ACC112 (cell line): ENCODE measurements around the gene COL23A1.

Experiments
- H2AFZ ChIP-seq: fragments of 200-600 bp; sonication (generic); one replicate; pipeline ENCODE4 v1.6.0; 2017; ENCODE audit warnings: antibody characterized with exemption, low read length; ENCODE audit not compliant: unreplicated experiment
- H3K27ac ChIP-seq: fragments of 200-600 bp; sonication (generic); 2 replicates; pipeline ENCODE4 v1.5.1; 2014; ENCODE audit warnings: low read depth, mild to moderate bottlenecking, antibody characterized with exemption, low read length, moderate library complexity
- H3K27me3 ChIP-seq: fragments of 200-600 bp; sonication (generic); 2 replicates; pipeline ENCODE4 v1.6.1; 2014; ENCODE audit warnings: mild to moderate bottlenecking, antibody characterized with exemption, low read length, moderate library complexity, mixed read lengths; ENCODE audit not compliant: insufficient read depth
- H3K36me3 ChIP-seq: fragments of 200-600 bp; sonication (generic); 2 replicates; pipeline ENCODE4 v1.6.1; 2016; ENCODE audit warnings: mild to moderate bottlenecking, antibody characterized with exemption, low read length, moderate library complexity, mixed read lengths; ENCODE audit not compliant: insufficient read depth
- H3K4me1 ChIP-seq: fragments of 200-600 bp; sonication (generic); one replicate; pipeline ENCODE4 v1.6.1; 2016; ENCODE audit warnings: low read length, mixed read lengths; ENCODE audit not compliant: insufficient read depth, unreplicated experiment, control insufficient read depth
- H3K4me3 ChIP-seq: fragments of 200-600 bp; sonication (generic); 2 replicates; pipeline ENCODE4 v1.5.1; 2014; ENCODE audit warnings: mild to moderate bottlenecking, low read depth, low read length
- H3K79me2 ChIP-seq: fragments of 200-600 bp; sonication (generic); one replicate; pipeline ENCODE4 v1.6.0; 2016; ENCODE audit warnings: low read length; ENCODE audit not compliant: control insufficient read depth, unreplicated experiment, insufficient read depth

Gene COL23A1

DNA sequence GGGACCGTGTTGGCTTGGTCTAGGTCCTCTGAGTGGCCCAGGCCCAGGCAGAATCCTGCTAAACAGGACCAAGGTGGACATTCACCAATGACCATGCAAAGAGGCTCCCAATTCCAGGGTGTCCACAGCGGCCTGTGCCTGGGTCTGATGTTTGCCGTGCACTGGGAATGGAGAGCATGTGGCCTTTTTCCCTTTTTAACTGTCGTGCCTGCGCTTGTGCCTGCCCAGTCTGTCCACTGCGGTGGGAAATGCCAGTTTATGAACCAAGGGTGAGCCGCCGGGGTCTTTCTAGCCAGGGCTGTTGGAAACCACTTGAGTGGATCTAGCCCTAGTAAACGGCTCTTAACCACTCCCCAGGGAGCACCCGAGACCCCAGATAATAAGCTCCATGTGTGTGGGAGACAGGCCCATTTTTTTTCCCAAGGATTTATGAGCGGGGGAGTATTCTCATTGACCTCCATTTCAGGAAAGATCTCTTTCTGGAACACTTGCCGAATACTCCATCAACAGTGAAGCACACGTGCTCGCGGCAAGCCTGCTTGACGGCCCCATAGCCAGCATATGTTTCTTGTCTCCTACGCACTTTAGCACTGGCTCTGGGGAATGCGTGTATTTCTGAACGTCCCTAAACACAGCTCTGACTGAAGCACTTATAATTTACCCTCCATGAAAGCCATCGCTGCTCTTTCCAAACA lies 264.4 kb downstream of the COL23A1 start:
- Histone ChIP-seq H3K79me2 (no peaks in the 10 kb centered on the region), H3K36me3 (no peaks in the 10 kb centered on the region), H2AFZ (no peak overlapping the region), H3K27me3 (peaks cover 30% of the 10 kb centered on the region), H3K4me3 (no peak overlapping the region), H3K27ac (no peak overlapping the region), H3K4me1 (no peaks in the 10 kb centered on the region)

GRCh38 chr5:178325311-178325678 lies 264.9 kb downstream of the COL23A1 start:
- Histone ChIP-seq H3K27ac (no peak overlapping the region), H3K4me3 (no peak overlapping the region), H3K79me2 (no peaks in the 10 kb centered on the region), H2AFZ (no peak overlapping the region), H3K27me3 (peaks cover 30% of the 10 kb centered on the region), H3K4me1 (no peaks in the 10 kb centered on the region), H3K36me3 (no peaks in the 10 kb centered on the region)

GRCh38 chr5:178324481-178325310 lies 265.5 kb downstream of the COL23A1 start:
- Histone ChIP-seq H3K36me3 (no peaks in the 10 kb centered on the region), H3K27ac (no peak overlapping the region), H3K27me3 (peaks cover 30% of the 10 kb centered on the region), H3K4me1 (no peaks in the 10 kb centered on the region), H3K4me3 (no peak overlapping the region), H3K79me2 (no peaks in the 10 kb centered on the region), H2AFZ (no peak overlapping the region)

DNA sequence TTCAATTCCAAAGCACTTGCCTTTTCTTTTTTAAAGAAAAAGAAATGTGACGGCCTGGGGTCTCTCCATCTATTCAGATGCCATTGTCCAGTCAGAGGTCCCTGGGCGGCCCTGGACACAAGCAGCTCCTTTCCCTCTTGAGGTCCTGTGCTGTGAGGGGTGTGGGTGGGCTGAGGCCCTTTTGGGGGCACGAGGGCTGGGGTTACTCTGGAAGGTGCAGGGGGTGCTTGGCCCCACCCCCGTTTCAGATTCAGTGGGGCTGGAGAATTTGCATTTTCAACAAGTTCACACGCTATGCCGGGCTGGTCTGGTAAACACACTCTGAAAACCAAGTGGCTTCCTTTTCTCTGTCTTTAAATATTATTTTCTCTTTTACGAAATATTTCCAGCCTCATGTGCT lies 266.2 kb downstream of the COL23A1 start:
- H3K27me3 ChIP-seq = peaks cover 30% of the 10 kb centered on the region
- H3K27ac ChIP-seq = no peak overlapping the region
- H2AFZ ChIP-seq = no peak overlapping the region
- H3K36me3 ChIP-seq = no peaks in the 10 kb centered on the region
- H3K4me3 ChIP-seq = no peak overlapping the region
- H3K79me2 ChIP-seq = no peaks in the 10 kb centered on the region
- H3K4me1 ChIP-seq = no peaks in the 10 kb centered on the region

- no peak overlapping the region for H3K27ac ChIP-seq
- H3K4me3 ChIP-seq = no peak overlapping the region
- H3K79me2 ChIP-seq = no peaks in the 10 kb centered on the region
- peaks cover 30% of the 10 kb centered on the region for H3K27me3 ChIP-seq
- no peak overlapping the region for H2AFZ ChIP-seq
- no peaks in the 10 kb centered on the region for H3K4me1 ChIP-seq
- no peaks in the 10 kb centered on the region for H3K36me3 ChIP-seq
These were observed 266.7 kb downstream of the COL23A1 start for GRCh38 chr5:178323541-178323865.

- no peaks in the 10 kb centered on the region for H3K36me3 ChIP-seq
- no peaks in the 10 kb centered on the region for H3K79me2 ChIP-seq
- no peak overlapping the region for H3K27ac ChIP-seq
These were observed 267.3 kb downstream of the COL23A1 start for GRCh38 chr5:178322736-178323540.

DNA sequence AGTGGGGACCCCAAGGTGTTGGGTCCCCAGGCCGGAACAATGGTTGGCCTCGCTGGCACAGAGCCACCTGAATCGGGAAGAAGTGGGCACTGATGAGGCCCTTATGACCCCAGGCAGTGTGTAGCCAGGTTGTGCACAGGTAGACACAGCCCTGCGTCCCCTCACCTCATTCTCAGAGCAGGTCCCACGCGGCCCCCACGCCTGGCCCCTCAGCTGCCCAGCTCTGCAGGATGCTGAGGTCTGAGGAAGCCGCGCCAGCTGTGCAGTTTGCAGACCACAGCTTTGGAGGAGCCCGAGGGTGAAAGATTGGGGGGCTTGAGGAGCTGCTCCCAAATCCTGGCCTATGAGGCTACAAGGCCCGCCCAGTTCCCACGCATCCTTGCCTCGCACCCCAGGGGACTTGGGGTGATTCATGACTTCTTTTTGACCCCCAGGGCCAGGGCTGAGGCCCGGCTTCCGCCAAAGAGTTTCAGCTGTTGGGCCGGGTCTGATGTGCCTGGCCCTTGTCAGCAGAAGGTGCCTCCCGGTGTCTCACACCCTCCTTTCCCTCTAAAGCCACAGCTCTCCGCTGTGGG lies 269.8 kb downstream of the COL23A1 start:
- Histone ChIP-seq H3K27ac (no peak overlapping the region), H3K4me1 (no peaks in the 10 kb centered on the region), H3K4me3 (no peak overlapping the region), H3K36me3 (no peaks in the 10 kb centered on the region), H2AFZ (no peak overlapping the region), H3K27me3 (peaks cover 32% of the 10 kb centered on the region), H3K79me2 (no peaks in the 10 kb centered on the region)

More at GRCh38 chr5:178322736-178323540, 267.3 kb downstream of the COL23A1 start:
- Histone ChIP-seq H3K4me3 (no peak overlapping the region), H3K4me1 (no peaks in the 10 kb centered on the region), H2AFZ (no peak overlapping the region), H3K27me3 (peaks cover 33% of the 10 kb centered on the region)

DNA sequence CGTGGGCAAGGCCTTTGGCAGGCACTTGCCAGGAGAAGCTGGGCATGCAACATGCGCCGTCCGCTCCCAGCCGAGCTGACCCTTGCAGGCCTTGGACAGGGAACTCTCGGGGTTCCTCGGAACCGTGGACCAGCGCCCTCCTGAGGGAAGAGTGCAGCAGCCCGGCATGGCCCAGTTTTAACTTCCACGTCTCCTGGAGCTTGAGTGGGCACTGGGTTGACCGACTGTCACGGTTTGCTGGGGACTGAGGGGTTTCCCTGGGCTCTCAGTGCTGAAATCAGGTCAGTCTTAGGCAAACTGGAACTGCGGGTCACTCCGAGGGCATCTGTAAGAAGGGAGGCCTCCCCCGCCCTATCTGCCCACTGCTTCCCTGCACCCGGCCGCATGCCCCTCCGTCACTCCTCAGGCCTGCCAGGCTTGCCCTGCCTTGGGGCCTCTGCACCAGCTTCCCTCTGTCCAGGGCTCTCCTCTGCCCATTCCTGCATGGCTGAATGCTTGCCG lies 270.6 kb downstream of the COL23A1 start:
- Histone ChIP-seq H3K36me3 (no peaks in the 10 kb centered on the region), H3K27ac (no peak overlapping the region), H3K27me3 (peaks cover 32% of the 10 kb centered on the region), H3K79me2 (no peaks in the 10 kb centered on the region), H3K4me1 (no peaks in the 10 kb centered on the region), H2AFZ (no peak overlapping the region), H3K4me3 (no peak overlapping the region)

GRCh38 chr5:178318893-178319292 lies 271.3 kb downstream of the COL23A1 start:
- Histone ChIP-seq H3K4me1 (no peaks in the 10 kb centered on the region), H3K27me3 (peaks cover 32% of the 10 kb centered on the region), H3K79me2 (no peaks in the 10 kb centered on the region), H3K36me3 (no peaks in the 10 kb centered on the region), H3K27ac (no peak overlapping the region), H2AFZ (no peak overlapping the region), H3K4me3 (no peak overlapping the region)

- no peak overlapping the region for H2AFZ ChIP-seq
- H3K79me2 ChIP-seq = no peaks in the 10 kb centered on the region
- H3K4me1 ChIP-seq = no peaks in the 10 kb centered on the region
- H3K27ac ChIP-seq = no peak overlapping the region
- peaks cover 30% of the 10 kb centered on the region for H3K27me3 ChIP-seq
- no peak overlapping the region for H3K4me3 ChIP-seq
- no peaks in the 10 kb centered on the region for H3K36me3 ChIP-seq
These were observed 271.8 kb downstream of the COL23A1 start for GRCh38 chr5:178318382-178318781.
